Effector CD8-positive, alpha-beta T cell (primary cell): ENCODE results near the gene VN1R4.
A peak's percentile ranks its signal among the peaks of the same experiment; 100 is the strongest.
"Not testable (repeated sequence)": the region's sequence is repeated elsewhere in the genome, so short reads cannot be mapped to it uniquely, and the experiment has no call there.

Experiments used
- DNase-seq: peaks from one replicate; lab custom pipeline; 2025; lab: John Stamatoyannopoulos, UW
- total RNA-seq, 4 experiments: gene quantifications; one replicate each; lab custom pipeline; 2026; lab: John Stamatoyannopoulos, UW

The VN1R4 gene, protein sequence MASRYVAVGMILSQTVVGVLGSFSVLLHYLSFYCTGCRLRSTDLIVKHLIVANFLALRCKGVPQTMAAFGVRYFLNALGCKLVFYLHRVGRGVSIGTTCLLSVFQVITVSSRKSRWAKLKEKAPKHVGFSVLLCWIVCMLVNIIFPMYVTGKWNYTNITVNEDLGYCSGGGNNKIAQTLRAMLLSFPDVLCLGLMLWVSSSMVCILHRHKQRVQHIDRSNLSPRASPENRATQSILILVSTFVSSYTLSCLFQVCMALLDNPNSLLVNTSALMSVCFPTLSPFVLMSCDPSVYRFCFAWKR
- 0 reads per million in 4 experiments for total RNA-seq

DNA sequence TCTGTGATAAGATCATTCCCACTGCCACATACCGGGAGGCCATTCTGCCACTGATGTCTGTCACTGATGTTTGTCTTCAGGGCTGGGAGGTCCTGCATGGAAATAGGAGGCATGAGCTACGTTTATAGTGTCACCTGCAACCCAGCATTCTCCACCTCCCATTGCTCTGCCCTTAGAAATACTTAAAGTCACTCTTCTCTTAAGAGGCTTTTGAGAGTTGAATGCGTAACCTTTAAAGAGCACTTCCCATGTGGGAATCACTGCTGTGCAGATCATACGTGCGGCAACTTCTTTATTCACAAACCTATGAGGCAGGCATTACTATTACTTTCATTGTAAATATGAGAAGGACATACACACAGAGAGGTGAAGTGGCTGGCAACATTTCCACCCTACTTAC lies at the start of gene VN1R4:
TSS of gene VN1R4 (minus strand) at position 101 of the 400 bp plus-strand sequence. CDS start at position 43, 58 bp downstream.
- DNase-seq: not testable (repeated sequence)

DNA sequence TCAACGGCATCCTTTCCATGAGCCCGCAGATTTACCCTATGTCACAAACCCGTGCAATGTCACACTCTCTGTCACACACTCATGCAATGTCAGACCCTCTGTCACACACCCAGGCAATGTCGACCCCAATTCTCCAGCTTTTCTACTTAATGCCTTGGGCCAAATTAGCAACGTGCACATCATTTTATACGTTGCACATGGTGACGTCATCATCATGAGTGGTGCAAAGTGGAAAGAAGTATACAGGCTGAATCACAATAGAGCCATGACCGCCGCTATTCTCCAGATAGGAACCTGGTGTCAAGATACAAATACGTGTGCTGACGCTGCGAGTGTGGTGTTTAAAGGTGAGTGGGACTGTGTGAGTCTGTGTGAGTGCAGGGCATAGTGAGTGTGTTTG lies 44.4 kb upstream of the VN1R4 start:
- DNase-seq: no peak

DNA sequence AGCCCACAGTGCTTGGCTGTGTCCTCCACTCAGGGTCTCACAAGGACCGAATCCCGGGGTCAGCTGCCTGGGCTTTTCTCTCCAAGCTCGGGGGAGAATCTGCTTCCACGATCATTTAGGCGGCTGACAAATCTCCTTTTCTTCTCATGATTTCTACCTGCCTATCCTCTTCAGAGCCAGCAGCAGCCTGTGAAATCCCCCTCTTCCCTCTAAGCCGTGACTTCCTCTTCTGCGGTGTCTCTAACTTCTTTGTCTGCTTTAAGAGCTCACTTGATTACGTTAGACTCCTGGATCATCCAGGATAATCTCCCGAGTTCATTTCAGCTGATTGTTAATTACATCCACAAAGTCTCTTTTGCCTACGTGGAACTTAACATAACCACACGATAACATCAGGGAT lies 43.5 kb upstream of the VN1R4 start:
- DNase-seq: no peak

DNA sequence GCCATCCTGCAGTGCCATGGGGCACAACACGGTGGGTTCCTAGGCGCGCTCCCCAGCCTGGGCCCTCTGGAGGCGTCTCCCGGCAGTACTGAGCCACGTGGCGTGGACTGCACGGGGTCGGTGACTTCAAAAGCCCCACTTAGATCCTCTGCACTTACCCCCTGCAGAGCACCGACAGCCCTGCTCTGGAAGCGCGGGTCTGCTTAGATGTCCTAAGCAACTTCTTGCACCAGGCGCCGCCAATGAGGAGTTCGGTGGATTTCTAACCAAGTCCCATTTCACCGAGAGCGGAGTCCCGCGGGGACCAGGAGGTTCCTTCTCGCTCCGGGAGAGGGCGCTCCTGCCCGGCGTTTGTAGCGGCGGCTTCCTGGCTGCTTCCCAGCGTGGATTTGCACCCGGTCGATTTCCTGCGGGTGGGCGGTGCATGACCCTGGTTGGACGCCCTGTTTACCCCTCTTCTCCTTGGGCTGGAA lies 40.9 kb upstream of the VN1R4 start:
- peak; percentile 6 for DNase-seq

DNA sequence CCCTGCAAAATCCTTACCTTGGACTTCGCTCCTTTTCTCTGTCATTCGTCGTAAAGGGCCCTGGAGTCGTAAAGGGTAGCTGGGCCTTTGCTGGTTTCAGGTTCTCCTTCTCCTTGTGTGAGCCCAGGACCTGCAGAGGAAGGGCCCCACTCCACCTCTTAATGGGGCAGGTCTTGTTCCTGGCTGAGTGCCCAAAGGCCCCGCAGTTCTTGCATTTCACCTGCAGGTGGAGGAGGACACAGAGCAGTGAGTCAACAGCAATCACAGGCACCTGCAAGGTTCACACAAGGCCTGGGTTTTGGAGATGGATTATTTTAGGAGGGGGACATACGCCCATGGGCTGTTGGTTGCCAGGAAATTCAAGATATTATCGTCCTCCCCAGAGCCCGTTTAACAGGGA lies 33.8 kb upstream of the VN1R4 start:
- not testable (repeated sequence) for DNase-seq

DNA sequence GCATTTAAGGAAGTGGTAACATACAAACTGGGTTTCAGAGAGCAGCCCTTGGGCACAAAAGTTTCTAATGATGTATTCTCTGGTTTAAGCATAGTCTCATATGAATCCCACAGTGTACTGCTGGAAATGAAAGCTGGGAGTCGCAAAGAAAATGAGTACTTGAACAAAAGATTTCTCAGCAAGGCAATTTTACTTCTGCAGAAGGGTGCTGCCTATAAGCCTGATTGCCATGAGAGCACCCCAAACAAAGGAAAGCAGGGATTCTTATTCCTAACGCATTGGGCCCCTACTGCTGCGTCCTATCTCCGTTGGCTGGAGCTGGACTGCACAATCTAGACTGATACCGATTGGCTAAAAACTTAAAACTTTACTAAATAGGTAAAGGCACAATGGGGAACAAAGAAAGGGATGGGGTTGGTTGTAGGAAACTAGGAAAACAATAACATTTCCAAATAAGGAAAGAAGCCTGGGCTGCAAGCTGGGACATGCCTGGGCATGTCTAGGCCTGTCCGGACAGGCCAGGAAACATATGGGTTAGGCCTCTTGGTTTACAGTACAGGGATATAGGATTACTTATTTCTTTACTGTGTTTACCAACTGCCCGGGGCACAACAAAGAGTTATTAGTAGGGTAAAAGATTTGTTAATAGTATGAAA lies 27.4 kb upstream of the VN1R4 start:
- DNase-seq: no peak

DNA sequence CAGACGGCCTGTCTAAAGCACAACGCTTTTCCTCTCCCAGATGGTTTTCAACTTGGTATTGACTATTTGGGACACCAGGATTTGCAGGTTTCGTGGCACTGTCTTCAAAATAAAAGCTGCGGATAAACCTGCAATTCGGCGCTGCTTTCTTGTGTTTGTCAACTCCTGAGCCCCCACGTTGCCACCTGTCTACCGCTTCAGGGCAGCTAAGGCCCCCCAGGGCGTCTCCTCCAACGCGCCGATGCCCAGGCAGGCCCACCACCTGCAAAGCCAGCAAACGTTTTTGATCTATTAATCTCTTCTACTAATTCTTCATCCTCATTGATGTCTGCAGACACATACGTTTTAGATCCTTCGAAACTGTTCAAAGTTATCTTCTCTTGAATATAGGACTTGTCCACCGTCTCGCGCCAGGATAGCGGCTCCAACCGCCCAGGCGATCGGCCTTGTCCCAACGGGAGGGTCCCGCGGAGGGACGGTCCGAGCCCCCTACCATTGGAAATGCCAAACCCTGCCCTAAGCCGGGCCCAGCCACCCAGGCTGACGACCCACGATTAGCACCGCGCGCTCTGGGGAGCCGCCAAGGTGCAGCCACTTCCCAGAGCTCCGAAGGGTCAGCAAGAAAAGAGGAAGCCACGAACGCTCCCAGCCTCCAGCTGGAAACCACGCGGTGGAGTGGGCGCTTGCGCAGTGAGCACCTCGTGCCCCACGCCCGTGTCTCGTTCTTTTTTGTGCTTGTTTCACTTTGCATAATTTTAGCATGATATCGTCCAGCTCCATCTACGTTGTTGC lies 23.4 kb upstream of the VN1R4 start:
- no peak for DNase-seq

DNA sequence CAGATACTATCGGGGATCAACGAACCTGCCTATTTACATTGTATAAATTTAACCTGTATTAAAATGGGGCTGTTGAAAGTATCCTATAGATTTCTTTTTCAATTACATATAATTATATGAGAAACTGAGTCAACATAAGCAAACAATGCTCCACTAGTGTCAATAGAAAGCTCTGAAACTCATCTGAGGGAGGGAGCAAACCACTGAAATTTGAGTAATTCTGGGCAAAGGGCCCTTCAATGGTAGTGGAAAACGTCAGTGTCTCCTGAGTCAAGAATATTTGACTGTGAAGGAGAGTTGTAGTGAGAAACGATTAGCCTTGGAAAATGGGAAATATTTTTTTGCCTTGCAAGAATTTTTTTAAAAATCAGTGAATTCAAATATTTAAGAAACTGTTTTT lies 17.6 kb upstream of the VN1R4 start:
- no peak for DNase-seq

DNA sequence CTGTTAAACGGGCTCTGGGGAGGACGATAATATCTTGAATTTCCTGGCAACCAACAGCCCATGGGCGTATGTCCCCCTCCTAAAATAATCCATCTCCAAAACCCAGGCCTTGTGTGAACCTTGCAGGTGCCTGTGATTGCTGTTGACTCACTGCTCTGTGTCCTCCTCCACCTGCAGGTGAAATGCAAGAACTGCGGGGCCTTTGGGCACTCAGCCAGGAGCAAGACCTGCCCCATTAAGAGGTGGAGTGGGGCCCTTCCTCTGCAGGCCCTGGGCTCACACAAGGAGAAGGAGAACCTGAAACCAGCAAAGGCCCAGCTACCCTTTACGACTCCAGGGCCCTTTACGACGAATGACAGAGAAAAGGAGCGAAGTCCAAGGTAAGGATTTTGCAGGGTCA lies 14.4 kb upstream of the VN1R4 start:
- DNase-seq: peak; percentile 0

DNA sequence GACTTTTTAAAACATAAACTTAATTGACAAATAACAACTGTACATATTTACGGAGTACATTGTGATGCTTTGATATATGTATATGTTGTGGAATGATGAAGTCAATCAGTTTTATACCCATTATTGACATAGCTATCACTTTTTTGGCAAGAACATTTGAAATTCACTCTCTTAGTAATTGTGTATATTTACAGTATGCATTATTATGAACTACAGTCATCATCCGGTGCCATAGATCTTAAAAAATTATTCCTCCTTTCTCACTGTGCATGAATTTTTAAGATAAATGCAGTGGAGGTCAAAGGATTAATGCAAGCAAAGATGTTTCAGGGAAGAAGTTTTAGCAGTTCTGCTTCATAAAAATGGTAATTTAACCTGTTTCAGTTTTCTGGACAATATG lies 8.0 kb upstream of the VN1R4 start:
- DNase-seq: no peak

DNA sequence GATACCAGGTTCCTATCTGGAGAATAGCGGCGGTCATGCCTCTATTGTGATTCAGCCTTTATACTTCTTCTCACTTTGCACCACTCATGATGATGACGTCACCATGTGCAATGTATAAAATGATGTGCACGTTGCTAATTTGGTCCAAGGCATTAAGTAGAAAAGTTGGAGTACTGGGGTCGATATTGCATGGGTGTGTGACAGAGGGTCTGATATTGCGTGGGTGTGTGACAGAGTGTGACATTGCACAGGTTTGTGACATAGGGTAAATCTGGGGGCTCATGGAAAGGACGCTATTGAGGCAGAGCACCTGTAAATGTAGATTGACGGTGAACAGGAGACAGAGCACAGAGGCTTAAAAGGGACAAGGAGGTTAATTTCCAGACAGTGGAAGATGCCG lies 4.5 kb upstream of the VN1R4 start:
- no peak for DNase-seq

DNA sequence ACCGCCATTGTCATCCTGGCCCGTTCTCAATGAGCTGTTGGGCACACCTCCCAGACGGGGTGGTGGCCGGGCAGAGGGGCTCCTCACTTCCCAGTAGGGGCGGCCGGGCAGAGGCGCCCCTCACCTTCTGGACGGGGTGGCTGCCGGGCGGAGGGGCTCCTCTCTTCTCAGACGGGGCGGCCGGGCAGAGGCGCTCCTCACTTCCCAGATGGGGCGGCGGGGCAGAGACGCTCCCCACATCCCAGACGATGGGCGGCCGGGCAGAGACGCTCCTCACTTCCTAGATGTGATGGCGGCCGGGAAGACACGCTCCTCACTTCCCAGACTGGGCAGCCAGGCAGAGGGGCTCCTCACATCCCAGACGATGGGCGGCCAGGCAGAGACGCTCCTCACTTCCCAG lies 2.3 kb upstream of the VN1R4 start:
- not testable (repeated sequence) for DNase-seq

DNA sequence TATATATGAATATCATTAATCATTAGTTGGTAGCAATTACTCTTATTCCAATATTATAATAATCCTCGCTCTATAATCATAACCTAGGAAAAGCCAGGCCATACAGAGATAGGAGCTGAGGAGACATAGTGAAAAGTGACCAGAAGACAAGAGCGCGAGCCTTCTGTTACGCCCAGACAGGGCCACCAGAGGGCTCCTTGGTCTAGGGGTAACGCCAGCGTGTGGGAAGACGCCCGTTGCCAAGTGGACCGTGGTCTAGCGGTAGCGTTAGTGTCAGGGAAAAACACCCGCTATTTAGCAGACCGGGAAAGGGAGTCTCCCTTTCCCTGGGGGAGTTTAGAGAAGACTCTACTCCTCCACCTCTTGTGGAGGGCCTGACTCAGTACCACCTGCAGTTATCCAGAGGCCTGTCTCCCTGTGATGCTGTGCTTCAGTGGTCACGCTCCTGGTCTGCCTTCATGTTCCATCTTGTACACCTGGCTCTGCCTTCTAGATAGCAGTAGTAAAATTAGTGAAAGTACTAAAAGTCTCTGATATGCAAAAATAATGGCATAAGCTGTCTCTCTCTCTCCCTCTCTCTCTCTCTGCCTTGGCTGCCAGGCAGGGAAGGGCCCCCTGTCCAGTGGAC lies 9.7 kb downstream of the VN1R4 start, which contains the start of gene VN1R2:
TSS of gene VN1R2 (plus strand) at position 578 of the 628 bp plus-strand sequence. CDS start 84 bp downstream, outside the sequence.
- not testable (repeated sequence) for DNase-seq

DNA sequence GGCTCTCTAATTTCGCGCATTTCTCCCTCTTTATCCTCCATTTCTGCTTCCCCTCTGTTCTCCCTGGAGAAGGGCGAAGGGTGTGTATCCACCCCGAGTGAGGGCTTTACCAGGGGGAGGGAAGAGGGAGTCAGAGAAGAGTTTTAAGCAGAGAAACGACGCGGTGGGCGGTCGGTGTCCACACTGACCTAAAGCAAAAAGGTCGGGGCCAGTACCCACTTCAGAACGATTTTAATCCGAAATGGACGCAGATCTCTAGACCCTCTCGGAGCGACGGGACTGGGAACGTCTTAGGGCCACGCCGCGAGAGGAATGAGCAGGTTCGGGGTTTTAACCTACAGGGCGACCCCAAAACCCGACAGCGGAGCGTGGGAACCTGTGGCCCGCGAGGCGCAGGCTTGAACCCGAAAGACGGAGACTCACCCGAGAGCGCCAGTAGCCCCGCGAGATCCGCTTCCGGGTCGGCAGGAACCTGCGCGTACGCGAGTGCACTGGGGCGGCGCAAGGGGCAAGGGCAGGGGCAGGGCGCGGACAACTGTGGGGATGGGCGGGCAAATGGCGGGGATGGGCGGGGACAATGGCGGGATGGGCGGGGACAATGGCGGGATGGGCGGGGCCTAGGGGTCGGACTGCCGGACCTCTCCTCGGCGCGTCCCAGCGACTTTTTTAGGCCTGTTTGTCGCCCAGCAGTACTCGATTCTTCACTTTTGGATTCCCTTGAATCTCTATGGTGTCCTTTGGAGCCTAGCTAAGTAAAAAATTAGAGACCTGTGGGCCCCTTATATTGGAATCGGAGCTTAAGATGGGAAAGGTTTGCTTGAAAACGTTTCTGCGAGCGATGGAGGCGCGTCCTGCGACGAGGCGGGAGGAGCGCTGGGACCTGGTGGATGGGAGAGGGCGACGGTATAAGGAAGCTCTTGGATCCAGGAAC lies 12.8 kb downstream of the VN1R4 start, which contains the start of gene ZNF677:
TSS of gene ZNF677 (minus strand) at position 463 of the 931 bp plus-strand sequence. CDS start 3,323 bp downstream, outside the sequence.
- DNase-seq: peak; percentile 72

DNA sequence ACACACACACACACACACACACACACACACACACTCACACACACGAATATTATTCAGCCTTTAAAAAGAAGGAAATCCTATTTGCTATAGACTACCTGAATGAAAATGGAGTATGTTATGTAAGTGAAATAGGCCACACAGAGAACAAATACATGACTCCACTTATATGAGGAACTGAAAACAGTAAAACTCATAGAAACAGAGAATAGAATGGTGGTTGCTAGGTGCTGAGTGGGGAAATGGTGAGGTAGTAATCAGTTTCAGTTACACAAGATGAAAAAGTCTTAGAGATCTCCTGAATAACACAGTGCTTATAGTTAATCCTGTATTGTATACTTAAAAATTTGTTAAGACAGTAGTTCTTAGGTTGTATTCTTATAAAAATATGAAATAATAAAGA lies 21.0 kb downstream of the VN1R4 start:
- no peak for DNase-seq

DNA sequence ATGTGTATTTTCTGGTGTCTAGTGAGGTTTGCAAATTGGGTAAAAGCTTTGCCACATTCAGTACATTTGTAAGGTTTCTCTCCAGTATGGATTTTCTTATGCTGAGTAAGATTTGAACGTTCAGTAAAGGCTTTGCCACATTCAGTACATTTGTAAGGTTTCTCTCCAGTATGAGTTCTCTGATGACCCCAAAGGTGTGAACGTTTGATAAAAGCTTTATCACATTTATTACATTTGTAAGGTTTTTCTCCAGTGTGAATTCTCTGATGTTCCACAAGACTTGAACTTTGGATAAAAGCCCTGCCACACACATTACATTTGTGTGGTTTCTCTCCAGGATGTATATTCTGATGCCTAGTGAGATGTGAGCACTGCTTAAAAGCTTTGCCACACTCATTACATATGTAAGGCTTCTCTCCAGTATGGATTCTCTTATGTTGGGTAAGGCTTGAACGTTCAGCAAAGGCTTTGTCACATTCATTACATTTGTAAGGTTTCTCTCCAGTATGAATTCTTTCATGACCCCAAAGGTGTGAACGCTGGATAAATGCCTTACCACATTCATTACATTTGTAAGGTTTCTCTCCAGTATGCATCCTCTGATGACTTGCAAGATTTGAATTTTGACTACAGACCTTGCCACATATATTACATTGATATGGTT lies 30.3 kb downstream of the VN1R4 start:
- no peak for DNase-seq

DNA sequence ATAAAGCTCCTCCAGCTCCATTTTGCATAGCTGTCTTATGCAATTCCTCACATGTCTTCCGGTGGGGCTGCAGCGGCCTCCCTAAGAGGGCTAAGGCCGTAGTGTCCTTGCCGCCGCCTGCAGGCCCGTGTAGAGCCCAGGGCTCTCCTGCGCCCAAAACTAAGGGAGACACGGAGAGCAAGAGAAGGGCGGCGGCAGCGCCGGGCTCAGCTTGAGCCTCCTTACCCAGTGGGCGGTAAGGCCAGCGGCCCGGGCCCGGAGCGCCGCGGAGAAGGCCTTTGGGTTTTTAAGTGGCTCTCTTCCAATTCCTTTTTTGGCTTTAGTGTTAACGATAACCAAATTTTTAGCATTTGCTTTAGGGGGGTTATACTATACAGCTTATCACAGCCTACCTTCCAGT lies 42.9 kb downstream of the VN1R4 start:
- DNase-seq: no peak

DNA sequence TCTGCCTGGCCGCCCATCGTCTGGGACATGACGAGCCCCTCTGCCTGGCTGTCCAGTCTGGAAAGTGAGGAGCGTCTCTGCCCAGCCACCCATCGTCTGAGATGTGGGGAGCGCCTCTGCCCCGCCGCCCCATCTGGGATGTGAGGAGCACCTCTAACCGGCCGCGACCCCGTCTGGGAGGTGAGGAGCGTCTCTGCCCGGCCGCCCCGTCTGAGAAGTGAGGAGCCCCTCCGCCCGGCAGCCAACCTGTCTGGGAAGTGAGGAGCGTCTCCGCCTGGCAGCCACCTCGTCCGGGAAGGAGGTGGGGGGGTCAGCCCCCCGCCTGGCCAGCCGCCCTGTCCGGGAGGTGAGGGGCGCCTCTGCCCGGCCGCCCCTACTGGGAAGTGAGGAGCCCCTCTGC lies 44.8 kb downstream of the VN1R4 start:
- not testable (repeated sequence) for DNase-seq
